Thymus (tissue), 11 donors: Measurements from ENCODE around the gene HAO1. TPM values are rescaled to one million over a fixed set of nuclear protein-coding genes. Genes with fewer than 3 reads are reported as not detected.
"Not testable (repeated sequence)": the region's sequence is repeated elsewhere in the genome, so short reads cannot be mapped to it uniquely, and the experiment has no call there.

Experiments
- DNase-seq, 9 donors: peaks; one replicate each; pipeline ENCODE4 v3.0.0-alpha.2; 2013; ENCODE audit warnings: low spot score in 9 of 9, low read depth in 6 of 9, missing footprints in 1 of 9
- H3K27ac ChIP-seq, 2 donors: one replicate each; pipeline ENCODE4 v1.5.1; 2013; ENCODE audit warnings: control low read depth in 1 of 2, low read depth in 1 of 2, low read length in 1 of 2, mild to moderate bottlenecking in 1 of 2, moderate library complexity in 1 of 2
- H3K27me3 ChIP-seq, 2 donors: one replicate each; pipeline ENCODE4 v1.5.1; 2013; ENCODE audit warnings: low read length in 1 of 2; ENCODE audit not compliant: control insufficient read depth in 2 of 2, insufficient read depth in 1 of 2
- H3K36me3 ChIP-seq, 2 donors: one replicate each; pipeline ENCODE4 v1.5.1; 2013; ENCODE audit warnings: low read length in 1 of 2, mild to moderate bottlenecking in 1 of 2, moderate library complexity in 1 of 2; ENCODE audit not compliant: control insufficient read depth in 2 of 2, insufficient read depth in 2 of 2
- H3K4me1 ChIP-seq, 2 donors: one replicate each; pipeline ENCODE4 v1.5.1; 2013; ENCODE audit warnings: low read length in 2 of 2; ENCODE audit not compliant: control insufficient read depth in 2 of 2, insufficient read depth in 2 of 2
- H3K4me3 ChIP-seq, 2 donors: one replicate each; pipeline ENCODE4 v1.5.1; 2013; ENCODE audit warnings: low read length in 2 of 2, control low read depth in 1 of 2, mild to moderate bottlenecking in 1 of 2
- H3K9me3 ChIP-seq, 2 donors: one replicate each; pipeline ENCODE4 v1.5.1; 2013; ENCODE audit warnings: low read length in 1 of 2, mild to moderate bottlenecking in 1 of 2; ENCODE audit not compliant: control insufficient read depth in 2 of 2, insufficient read depth in 1 of 2
- WGBS: extraction: QIAGEN DNeasy Blood & Tissue Kit; methylation state at CpG from one replicate; pipeline ENCODE4 v1.1.7; 2013; 5-methylcytosine and 5-hydroxymethylcytosine counted together
- polyA plus RNA-seq: library from polyadenylated mRNA; stranded (reverse); fragments of 200-250 nt; gene quantifications from one replicate; pipeline ENCODE4 v1.2.3, GENCODE V29; 2013
- total RNA-seq: library from RNA; stranded (reverse); fragments of 120-200 nt; gene quantifications from one replicate; pipeline ENCODE4 v1.2.4, GENCODE V29; 2013
- donor health status: healthy.

The HAO1 gene
- total and polyA plus RNA-seq, 2 donors: 0.02 to 0.05 TPM

DNA sequence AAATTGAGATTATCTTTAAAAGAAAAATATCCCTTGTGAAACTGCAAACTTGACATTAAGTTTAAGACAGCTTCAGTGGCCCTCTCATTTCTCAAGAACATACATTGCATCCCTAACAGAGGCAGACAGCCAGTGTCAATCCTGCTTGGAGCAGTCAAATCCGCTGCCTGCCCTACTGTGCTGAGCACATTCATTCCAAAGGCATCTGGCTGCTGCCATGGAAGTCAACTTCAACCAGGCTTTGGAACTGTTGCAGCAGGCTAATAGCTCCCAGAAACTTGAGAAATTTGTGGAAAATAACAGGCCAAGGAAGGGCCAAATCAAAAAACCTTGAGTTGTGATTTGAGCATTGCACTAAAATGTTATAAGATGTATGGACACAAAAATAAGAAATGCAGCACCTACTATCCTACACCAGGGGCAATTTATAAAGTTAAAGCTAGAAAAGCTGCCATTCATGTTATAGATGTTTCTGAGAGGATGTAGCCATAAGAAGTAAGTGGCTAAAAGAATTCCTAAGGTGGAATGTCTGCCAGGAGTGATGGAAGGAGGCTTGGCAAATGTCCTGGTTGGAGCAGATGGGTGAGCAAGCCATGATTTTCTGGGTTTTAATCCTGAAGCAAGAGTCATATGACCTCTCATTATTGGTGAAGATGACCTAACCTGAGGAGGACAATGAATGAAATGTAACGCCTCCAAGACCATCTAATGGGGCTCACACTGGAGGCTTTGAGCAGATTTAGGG, 31.4 kb upstream of the HAO1 start:
- no peaks in the 10 kb centered on the region for H3K4me1 ChIP-seq
- no peaks in the 10 kb centered on the region for H3K9me3 ChIP-seq
- no peaks in the 10 kb centered on the region for H3K36me3 ChIP-seq
- no peak for DNase-seq
- WGBS: 100% methylated on average over 2 of the region's 2 CpGs
- no peaks in the 10 kb centered on the region for H3K27me3 ChIP-seq
- no peak overlapping the region for H3K4me3 ChIP-seq
- H3K27ac ChIP-seq: no peak overlapping the region

DNA sequence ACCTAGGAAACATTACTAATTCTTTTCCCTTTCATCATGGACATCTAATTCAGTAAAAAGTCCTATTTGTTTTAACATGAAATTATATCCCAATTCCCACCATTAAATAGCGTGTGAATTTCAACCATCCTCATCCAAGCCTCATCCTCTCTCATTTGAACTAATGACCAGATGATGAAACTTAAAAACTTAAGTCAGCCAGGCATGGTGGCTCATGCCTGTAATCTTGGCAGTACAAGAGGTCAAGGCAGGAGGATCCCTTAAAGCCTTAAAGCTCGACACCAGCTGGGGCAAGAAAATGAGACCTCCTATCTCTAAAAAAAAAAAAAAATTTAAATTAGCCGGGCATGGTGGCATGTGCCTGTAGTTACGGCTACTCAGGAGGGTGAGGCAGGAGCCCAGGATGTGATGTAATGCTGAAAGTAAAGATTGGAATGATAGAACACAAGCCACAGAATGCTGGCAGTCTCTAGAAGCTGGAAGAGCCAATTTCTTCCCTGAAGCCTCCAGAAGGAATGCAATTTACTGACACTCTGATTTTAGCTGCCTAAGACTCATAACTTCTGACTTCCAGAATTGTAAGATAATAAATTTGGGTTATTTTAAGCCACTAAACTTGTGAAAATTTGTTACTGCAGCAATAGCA, 27.1 kb upstream of the HAO1 start:
- H3K9me3 ChIP-seq: no peaks in the 10 kb centered on the region
- H3K4me3 ChIP-seq: no peak overlapping the region
- no peaks in the 10 kb centered on the region for H3K36me3 ChIP-seq
- H3K27me3 ChIP-seq: no peaks in the 10 kb centered on the region
- H3K27ac ChIP-seq: no peak overlapping the region
- no peak for DNase-seq
- H3K4me1 ChIP-seq: no peaks in the 10 kb centered on the region
- WGBS: 95% methylated on average over 4 of the region's 4 CpGs

DNA sequence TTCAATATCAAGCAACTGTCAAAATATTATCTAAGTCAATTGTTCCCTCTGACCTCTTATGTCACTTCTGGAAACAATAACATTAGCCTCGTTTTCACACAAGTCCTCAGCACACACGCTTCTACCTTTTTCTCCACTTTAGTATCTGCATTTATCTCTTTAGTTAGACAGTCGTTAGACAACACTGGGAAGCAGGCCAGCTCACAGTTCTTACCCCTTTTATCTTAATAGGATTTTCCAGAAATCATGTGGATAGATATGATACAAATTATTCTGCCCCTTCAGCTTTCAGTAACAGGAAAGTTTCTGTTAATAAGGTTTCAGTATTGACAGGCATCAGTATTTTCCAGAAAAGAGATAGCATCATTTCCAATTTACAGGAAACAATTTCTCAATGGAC, 25.9 kb upstream of the HAO1 start:
- no peaks in the 10 kb centered on the region for H3K36me3 ChIP-seq
- DNase-seq: no peak
- no peaks in the 10 kb centered on the region for H3K27me3 ChIP-seq
- 90% methylated on average over 3 of the region's 3 CpGs for WGBS
- no peak overlapping the region for H3K27ac ChIP-seq
- no peak overlapping the region for H3K4me3 ChIP-seq
- no peaks in the 10 kb centered on the region for H3K9me3 ChIP-seq
- no peaks in the 10 kb centered on the region for H3K4me1 ChIP-seq

- Histone ChIP-seq H3K9me3 (no peaks in the 10 kb centered on the region), H3K36me3 (no peaks in the 10 kb centered on the region), H3K4me3 (no peak overlapping the region), H3K27me3 (no peaks in the 10 kb centered on the region), H3K27ac (no peak overlapping the region), H3K4me1 (no peaks in the 10 kb centered on the region)
- 75% methylated on average over 1 of the region's 1 CpG for WGBS
- no peak for DNase-seq
Measured at GRCh38 chr20:7959484-7959883, 19.2 kb upstream of the HAO1 start.

- not testable (repeated sequence) for H3K9me3 ChIP-seq
Measured at GRCh38 chr20:7956561-7956960, 16.3 kb upstream of the HAO1 start.

DNA sequence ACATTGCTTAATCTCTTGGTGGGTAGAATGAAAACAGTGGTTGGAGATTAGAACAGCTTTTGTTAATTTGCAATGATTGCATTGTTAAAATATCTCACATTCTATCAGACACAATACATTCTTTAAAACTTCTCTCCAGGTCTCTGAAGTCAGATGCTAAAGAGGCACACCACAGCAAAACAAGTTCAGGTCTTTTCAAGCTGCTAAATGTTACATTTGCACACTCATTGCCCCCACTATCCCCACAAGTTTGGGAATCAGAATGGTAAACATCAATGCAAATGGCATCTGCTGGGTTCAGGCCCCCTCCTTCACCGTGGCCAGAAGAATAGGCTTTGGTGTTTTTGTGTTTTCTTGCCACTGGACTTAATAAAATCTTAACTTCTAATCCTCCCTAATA, 10.1 kb upstream of the HAO1 start:
- Histone ChIP-seq H3K27ac (no peak overlapping the region), H3K4me1 (no peaks in the 10 kb centered on the region), H3K4me3 (no peak overlapping the region), H3K27me3 (no peaks in the 10 kb centered on the region), H3K36me3 (no peaks in the 10 kb centered on the region), H3K9me3 (no peaks in the 10 kb centered on the region)
- DNase-seq: no peak
- WGBS: 88% methylated on average over 1 of the region's 1 CpG

More at GRCh38 chr20:7956561-7956960, 16.3 kb upstream of the HAO1 start:
- not testable (repeated sequence) for H3K27me3 ChIP-seq, H3K36me3 ChIP-seq, H3K4me1 ChIP-seq, DNase-seq, H3K4me3 ChIP-seq, H3K27ac ChIP-seq
- 91% methylated on average over 9 of the region's 9 CpGs for WGBS

DNA sequence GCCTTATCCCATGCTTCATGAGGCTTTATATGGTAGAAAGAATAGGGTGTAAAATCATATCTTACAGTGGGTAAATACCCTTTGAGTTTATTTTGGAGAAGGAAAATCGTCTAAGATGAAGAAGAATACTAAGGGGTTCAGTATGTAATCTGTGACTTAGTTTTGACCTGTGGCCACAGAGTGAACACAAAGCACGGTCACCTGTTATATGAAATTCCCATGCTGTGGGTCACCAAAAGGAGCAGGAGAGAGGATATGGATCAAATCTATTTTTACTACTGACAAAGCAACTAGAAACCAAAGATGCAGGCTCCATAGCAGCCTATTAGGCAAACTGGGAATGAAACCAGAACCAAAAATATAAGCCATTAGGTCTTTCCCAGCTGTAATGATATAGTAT, 3.6 kb upstream of the HAO1 start:
- no peaks in the 10 kb centered on the region for H3K27me3 ChIP-seq
- no peaks in the 10 kb centered on the region for H3K4me1 ChIP-seq
- no peaks in the 10 kb centered on the region for H3K9me3 ChIP-seq
- H3K4me3 ChIP-seq: no peak overlapping the region
- no peaks in the 10 kb centered on the region for H3K36me3 ChIP-seq
- WGBS: 40% methylated on average over 2 of the region's 2 CpGs
- no peak overlapping the region for H3K27ac ChIP-seq
- no peak for DNase-seq

DNA sequence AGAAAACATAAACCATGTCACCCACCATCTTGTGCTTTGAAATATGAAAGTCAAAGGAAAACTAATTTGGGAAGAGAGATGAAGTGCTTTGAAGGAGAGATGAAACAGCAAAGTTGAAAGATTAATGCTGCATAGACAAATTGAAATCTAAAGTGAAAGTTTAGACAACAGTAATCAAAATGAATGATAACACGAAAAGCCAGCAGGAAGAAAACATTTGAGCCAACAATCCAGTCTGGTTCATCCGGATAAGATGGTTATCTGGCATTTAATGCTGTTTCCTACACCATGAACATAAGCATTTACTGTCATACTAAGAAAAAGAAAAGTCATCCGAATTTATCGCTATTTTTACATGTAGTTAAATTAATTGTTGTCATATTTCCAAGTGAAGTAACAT, 595 bp downstream of the HAO1 start:
- 93% methylated on average over 4 of the region's 4 CpGs for WGBS
- H3K4me1 ChIP-seq: no peaks in the 10 kb centered on the region
- H3K4me3 ChIP-seq: no peak overlapping the region
- no peaks in the 10 kb centered on the region for H3K9me3 ChIP-seq
- H3K27me3 ChIP-seq: no peaks in the 10 kb centered on the region
- DNase-seq: no peak
- no peaks in the 10 kb centered on the region for H3K36me3 ChIP-seq
- no peak overlapping the region for H3K27ac ChIP-seq

DNA sequence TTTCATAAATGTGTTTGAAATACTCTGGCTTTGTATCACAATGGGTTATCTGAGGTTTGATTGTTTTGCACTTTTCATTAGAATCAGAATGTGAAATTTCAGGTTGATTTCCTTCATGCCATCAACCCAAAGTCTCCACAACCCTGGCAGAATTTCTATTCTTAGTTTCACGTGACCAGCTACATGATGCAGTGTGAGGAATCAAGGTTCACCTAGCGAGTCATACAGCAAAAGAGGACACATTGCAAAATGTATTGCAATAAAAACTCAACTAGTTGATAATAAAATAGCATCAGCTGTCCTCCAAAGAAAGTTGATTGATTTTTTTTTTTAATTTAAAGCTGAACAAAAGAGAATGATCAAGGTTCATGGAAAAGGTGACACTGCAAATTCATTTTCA, 2.2 kb downstream of the HAO1 start:
- WGBS: 96% methylated on average over 2 of the region's 2 CpGs
- no peak for DNase-seq
- Histone ChIP-seq H3K9me3 (no peaks in the 10 kb centered on the region), H3K4me1 (no peaks in the 10 kb centered on the region), H3K4me3 (no peak overlapping the region), H3K36me3 (no peaks in the 10 kb centered on the region), H3K27me3 (no peaks in the 10 kb centered on the region), H3K27ac (no peak overlapping the region)
